Stimulated activated CD4-positive, alpha-beta T cell treated with anti-CD3 and anti-CD28 coated beads, Interleukin-1b, Interleukin-23, amount 100 ng/mL, for 24 hours (primary cell): ENCODE results near the gene FGF22.
"Not testable (repeated sequence)": the region's sequence is repeated elsewhere in the genome, so short reads cannot be mapped to it uniquely, and the experiment has no call there.

Source experiments
- DNase-seq, 4 experiments: peaks; one replicate each; pipeline ENCODE4 v3.0.0-alpha.2; 2020; ENCODE audit warnings: low read depth in 4 of 4, low spot score in 1 of 4

The FGF22 gene

DNA sequence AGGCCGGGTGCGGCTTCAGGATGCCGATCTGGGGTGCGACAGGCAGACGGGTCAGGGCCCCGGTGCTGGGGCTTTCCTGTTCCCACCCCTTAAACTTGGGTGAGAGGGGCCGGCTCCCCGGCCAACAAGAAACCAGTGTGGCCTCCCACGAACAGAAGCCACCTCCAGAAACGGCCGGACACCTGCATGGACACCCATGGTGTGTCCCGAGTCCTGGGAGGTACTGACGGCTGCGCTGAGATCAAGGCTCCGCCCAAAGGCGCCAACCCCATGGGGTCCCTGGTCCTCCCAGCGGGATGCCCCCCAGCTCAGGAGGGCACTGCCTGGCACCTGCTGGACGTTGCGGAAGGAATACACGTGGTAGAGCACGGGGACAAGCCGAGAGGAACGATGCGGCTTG, 17.9 kb upstream of the FGF22 start:
- DNase-seq, result no peak

DNA sequence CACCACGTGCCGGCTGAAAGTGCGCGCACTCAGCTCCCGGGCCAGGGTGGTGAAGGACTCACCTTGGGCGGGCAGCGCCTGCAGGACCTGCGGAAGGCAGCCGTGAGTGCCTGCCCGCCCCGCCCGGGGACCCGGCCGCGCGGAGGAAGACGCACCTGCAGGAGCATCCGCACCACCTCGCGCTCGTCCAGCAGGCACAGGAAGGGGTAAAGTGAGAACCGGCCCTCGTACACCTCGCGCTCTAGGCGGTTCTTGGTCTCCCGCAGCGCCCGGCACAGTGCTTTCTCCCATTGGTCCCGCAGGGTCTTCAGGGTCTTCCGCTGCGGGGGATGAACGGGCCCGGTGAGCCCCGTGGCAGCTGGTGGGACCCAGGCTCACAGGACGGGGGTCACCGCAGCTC, 17.0 kb upstream of the FGF22 start:
- DNase-seq, result no peak

GRCh38 chr19:623175-623916, 16.3 kb upstream of the FGF22 start:
- no peak for DNase-seq

DNA sequence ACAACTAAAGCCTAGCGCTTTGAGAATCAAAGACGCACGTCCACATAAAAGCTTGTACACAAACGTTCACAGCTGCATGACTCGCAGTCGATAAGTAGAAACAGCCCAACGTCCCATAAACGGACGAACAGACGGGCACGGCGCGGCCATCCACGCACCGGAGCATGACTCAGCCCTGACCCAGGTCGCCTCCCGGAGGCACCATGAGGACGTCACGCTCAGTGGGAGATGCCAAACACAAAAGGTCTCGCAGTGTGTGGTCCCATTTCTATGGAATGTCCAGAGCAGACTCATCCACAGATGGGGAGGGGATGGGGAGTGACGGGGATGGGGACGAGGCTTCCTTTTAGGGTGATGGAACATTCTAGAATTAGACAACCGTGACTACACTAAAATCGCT, 15.7 kb upstream of the FGF22 start:
- no peak for DNase-seq

- DNase-seq, result no peak
These were observed 15.1 kb upstream of the FGF22 start for GRCh38 chr19:624433-625109.

- no peak for DNase-seq
These were observed 14.4 kb upstream of the FGF22 start for GRCh38 chr19:625257-625656.

DNA sequence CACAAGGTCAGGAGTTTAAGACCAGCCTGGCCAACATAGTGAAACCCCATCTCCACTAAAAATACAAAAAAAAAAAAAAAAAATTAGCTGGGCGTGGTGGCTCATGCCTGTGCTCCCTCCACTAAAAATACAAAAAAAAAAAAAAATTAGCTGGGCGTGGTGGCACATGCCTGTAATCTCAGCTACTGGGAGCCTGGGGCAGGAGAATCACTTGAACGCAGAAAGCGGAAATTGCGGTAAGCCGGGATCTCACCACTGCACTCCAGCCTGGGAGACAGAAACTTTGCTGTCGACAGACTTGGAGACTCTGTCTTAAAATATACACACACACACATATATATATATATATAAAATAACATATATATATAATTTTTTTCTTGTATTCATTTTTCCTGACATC, 13.1 kb upstream of the FGF22 start:
- DNase-seq, result not testable (repeated sequence)

DNA sequence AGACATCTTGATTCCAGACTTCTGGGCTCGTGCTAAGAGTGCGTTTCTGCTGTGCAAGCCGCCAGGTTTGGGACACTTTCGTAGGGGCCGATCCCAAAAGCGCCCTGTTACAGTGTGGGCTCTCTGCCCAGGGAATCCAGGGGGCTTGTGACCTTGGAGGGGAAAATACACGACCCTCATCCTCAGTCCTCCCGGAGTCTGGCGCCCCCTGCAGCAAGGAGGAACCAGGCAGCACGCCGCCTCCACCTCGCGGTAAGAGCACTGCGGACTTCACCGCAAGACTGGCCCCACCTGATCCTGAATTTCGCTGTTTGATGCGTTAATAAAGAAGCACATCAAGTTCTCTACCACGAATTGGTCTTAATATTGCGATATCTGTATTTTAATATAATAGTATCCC, 11.5 kb upstream of the FGF22 start:
- DNase-seq, result no peak

DNA sequence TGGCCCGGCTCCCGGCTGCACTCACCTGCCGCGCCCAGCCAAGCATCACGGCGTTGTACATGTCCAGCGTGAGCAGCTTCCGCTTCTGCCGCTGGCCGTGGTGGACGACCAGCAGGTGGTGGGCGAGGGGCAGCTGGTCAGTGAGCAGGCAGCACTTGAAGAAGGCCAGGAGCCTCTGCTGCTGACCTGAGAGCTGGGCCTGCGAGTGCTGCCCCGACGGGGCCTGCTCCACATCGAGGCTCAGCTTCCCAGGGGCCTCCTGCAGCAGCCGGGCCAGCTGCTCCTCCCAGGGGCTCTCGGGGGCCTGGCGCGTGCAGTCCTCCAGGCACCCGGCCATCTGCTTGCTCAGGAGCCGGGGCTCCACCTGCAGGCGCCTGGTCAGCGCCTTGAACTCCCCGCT, 10.2 kb upstream of the FGF22 start:
- not testable (repeated sequence) for DNase-seq

GRCh38 chr19:629961-630714, 9.5 kb upstream of the FGF22 start:
- DNase-seq, result no peak

- peak in 2 of 4 experiments; percentile 25 to 47 for DNase-seq
These were observed 7.1 kb upstream of the FGF22 start for GRCh38 chr19:632579-633067.

GRCh38 chr19:633068-633785, 6.5 kb upstream of the FGF22 start, which contains the start of gene POLRMT:
Gene POLRMT, minus strand, starts transcription at chr19:633537. Its CDS starts 25 bp downstream, at chr19:633512.
- DNase-seq, result peak; percentile 90 to 94 (median 92)

- DNase-seq, result no peak
These were observed 5.7 kb upstream of the FGF22 start for GRCh38 chr19:633786-634639.

GRCh38 chr19:634975-635652, 4.6 kb upstream of the FGF22 start:
- no peak for DNase-seq

- DNase-seq, result no peak
These were observed 800 bp upstream of the FGF22 start for GRCh38 chr19:638906-639252.

- DNase-seq, result no peak
These were observed 481 bp downstream of the FGF22 start for GRCh38 chr19:640161-640558.

DNA sequence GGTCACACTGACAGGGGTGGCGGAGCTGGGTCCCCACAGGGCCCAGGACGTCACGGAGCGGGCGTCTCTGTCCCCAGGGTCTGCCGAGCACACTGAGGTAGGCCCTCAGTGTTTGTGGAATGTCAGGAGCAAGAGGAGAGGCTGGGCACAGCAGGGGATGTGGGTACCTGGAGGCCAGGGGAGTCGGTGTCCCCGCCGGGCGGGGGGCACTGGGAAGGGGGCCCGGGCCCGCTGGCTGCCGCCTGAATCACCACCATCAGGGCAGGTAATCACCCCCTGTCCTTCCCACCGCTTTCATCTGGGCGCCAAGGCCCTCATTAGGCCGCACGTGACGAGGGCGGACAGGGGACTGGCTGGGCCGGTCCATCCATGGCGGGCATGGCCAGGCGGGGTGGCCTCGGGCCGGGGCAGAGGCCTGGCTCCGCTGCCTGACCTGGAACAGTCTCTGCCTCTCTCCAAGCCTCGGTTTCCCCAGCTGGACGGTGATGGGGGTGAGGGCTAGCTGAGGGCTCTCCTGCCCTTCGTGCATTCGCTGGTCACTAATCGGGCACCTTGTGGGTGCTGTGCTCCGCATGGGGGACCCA, 1.0 kb downstream of the FGF22 start:
- DNase-seq, result no peak

- no peak for DNase-seq
These were observed 2.0 kb downstream of the FGF22 start for GRCh38 chr19:641702-642101.
